Thymus (tissue), 11 donors: ENCODE measurements around the gene APAF1. TPM values are rescaled to one million over a fixed set of nuclear protein-coding genes. Genes with fewer than 3 reads are reported as not detected.

Source experiments
- DNase-seq, 9 donors: peaks; one replicate each; pipeline ENCODE4 v3.0.0-alpha.2; 2013; ENCODE audit warnings: low spot score in 9 of 9, low read depth in 6 of 9, missing footprints in 1 of 9
- H3K27ac ChIP-seq, 2 donors: one replicate each; pipeline ENCODE4 v1.5.1; 2013; ENCODE audit warnings: control low read depth in 1 of 2, low read depth in 1 of 2, low read length in 1 of 2, mild to moderate bottlenecking in 1 of 2, moderate library complexity in 1 of 2
- H3K27me3 ChIP-seq, 2 donors: one replicate each; pipeline ENCODE4 v1.5.1; 2013; ENCODE audit warnings: low read length in 1 of 2; ENCODE audit not compliant: control insufficient read depth in 2 of 2, insufficient read depth in 1 of 2
- H3K36me3 ChIP-seq, 2 donors: one replicate each; pipeline ENCODE4 v1.5.1; 2013; ENCODE audit warnings: low read length in 1 of 2, mild to moderate bottlenecking in 1 of 2, moderate library complexity in 1 of 2; ENCODE audit not compliant: control insufficient read depth in 2 of 2, insufficient read depth in 2 of 2
- H3K4me1 ChIP-seq, 2 donors: one replicate each; pipeline ENCODE4 v1.5.1; 2013; ENCODE audit warnings: low read length in 2 of 2; ENCODE audit not compliant: control insufficient read depth in 2 of 2, insufficient read depth in 2 of 2
- H3K4me3 ChIP-seq, 2 donors: one replicate each; pipeline ENCODE4 v1.5.1; 2013; ENCODE audit warnings: low read length in 2 of 2, control low read depth in 1 of 2, mild to moderate bottlenecking in 1 of 2
- H3K9me3 ChIP-seq, 2 donors: one replicate each; pipeline ENCODE4 v1.5.1; 2013; ENCODE audit warnings: low read length in 1 of 2, mild to moderate bottlenecking in 1 of 2; ENCODE audit not compliant: control insufficient read depth in 2 of 2, insufficient read depth in 1 of 2
- WGBS: extraction: QIAGEN DNeasy Blood & Tissue Kit; methylation state at CpG from one replicate; pipeline ENCODE4 v1.1.7; 2013; 5-methylcytosine and 5-hydroxymethylcytosine counted together
- polyA plus RNA-seq: library from polyadenylated mRNA; stranded (reverse); fragments of 200-250 nt; gene quantifications from one replicate; pipeline ENCODE4 v1.2.3, GENCODE V29; 2013
- total RNA-seq: library from RNA; stranded (reverse); fragments of 120-200 nt; gene quantifications from one replicate; pipeline ENCODE4 v1.2.4, GENCODE V29; 2013
- donor health status: healthy.

Gene APAF1
- total and polyA plus RNA-seq, 2 donors = 10.5 to 14.2 TPM

DNA sequence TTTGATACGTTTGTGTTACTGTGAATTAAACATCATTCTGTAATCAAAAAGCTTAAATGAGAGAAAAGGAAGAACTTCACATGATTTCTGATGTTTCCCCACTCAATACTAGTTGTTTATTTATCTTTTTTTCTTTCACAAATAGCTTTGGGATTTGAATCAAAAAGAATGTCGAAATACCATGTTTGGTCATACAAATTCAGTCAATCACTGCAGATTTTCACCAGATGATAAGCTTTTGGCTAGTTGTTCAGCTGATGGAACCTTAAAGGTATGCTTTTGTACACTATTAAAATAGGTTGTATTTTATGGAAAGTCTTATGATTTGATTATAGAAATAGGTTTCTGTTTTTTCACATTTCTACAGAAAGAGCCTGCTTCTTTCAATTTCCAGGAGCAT, 41.5 kb downstream of the APAF1 start:
- no peak for DNase-seq
- Histone ChIP-seq H3K4me1 (no peaks in the 10 kb centered on the region), H3K27ac (no peak overlapping the region), H3K36me3 (peaks cover 11 to 13% of the 10 kb centered on the region in 2 donors), H3K4me3 (no peak overlapping the region), H3K9me3 (no peaks in the 10 kb centered on the region), H3K27me3 (no peaks in the 10 kb centered on the region)
- WGBS = 95% methylated on average over 2 of the region's 2 CpGs

DNA sequence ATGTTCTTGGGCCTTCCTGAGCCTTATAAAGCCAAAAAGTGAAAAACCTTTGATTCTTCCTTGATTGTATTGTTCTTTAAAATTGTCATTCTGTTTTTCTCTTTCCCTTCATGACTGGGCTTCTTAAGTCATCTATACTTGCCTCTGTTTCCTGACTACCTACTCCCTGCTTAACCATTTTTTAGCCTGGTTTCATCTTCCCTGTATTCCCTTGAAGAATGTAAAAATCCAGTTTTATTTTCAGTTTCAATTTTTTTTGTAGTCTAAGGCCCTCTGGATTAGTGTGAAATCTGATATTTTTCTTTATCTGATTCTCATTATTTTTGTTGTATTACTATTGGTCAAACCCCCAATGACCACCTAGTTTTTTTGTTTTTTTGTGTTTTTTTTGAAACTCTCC, 46.3 kb downstream of the APAF1 start:
- Histone ChIP-seq H3K36me3 (peaks cover 0 to 7% of the 10 kb centered on the region in 2 donors), H3K9me3 (no peaks in the 10 kb centered on the region), H3K4me1 (no peaks in the 10 kb centered on the region), H3K27ac (no peak overlapping the region), H3K4me3 (no peak overlapping the region), H3K27me3 (no peaks in the 10 kb centered on the region)
- no peak for DNase-seq

DNA sequence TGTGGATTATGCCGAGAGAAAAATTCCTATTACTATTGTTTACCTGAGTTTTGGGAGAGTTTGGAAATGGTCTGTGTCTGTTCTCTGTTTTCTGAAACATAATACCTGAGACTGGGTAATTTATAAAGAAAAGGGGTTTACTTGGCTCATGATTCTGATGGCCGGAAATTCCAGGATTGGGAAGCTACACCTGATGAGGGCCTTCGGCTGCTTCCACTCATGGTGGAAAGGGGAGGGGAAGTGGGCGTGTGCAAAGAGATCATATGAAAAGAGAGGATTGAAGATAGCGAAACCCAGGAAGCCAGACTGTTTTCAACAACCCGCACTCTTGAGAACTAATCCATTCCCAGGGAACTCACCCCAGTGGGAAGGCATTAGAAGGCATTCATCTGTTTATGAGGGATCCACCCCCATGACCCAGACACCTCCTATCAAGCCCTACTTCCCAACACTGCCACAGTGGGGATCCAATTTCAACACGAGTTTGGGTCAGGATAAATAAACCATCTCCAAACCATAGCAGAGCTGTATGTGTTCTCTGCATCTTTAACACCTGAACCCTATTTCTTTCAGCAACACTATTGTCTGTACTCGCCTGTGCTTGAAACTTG, 51.1 kb downstream of the APAF1 start:
- WGBS = 94% methylated on average over 8 of the region's 8 CpGs
- no peak overlapping the region for H3K27ac ChIP-seq
- no peaks in the 10 kb centered on the region for H3K9me3 ChIP-seq
- peaks cover 0 to 4% of the 10 kb centered on the region in 2 donors for H3K36me3 ChIP-seq
- H3K27me3 ChIP-seq = no peaks in the 10 kb centered on the region
- H3K4me1 ChIP-seq = no peaks in the 10 kb centered on the region
- H3K4me3 ChIP-seq = no peak overlapping the region
- DNase-seq = no peak

DNA sequence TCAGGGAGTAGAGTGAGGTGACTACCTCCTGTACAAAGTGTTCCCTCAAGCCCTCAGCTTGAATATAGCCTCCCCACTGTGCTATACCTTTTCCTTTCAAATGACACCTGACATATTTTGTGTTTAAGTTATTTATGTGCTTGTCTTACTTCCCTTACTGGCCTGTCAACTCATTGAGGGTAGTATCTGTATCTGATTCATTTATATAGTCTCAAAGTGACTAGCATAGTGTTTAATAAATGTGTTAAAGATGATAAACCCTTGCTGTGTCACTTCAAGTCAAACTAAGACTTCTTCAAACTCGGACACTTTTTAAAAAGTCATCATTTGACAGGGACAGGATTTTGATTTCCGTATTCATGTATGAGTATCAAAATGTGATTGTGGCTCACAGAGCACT, 52.1 kb downstream of the APAF1 start:
- H3K36me3 ChIP-seq = peaks cover 0 to 4% of the 10 kb centered on the region in 2 donors
- 96% methylated on average over 2 of the region's 2 CpGs for WGBS
- H3K27me3 ChIP-seq = no peaks in the 10 kb centered on the region

DNA sequence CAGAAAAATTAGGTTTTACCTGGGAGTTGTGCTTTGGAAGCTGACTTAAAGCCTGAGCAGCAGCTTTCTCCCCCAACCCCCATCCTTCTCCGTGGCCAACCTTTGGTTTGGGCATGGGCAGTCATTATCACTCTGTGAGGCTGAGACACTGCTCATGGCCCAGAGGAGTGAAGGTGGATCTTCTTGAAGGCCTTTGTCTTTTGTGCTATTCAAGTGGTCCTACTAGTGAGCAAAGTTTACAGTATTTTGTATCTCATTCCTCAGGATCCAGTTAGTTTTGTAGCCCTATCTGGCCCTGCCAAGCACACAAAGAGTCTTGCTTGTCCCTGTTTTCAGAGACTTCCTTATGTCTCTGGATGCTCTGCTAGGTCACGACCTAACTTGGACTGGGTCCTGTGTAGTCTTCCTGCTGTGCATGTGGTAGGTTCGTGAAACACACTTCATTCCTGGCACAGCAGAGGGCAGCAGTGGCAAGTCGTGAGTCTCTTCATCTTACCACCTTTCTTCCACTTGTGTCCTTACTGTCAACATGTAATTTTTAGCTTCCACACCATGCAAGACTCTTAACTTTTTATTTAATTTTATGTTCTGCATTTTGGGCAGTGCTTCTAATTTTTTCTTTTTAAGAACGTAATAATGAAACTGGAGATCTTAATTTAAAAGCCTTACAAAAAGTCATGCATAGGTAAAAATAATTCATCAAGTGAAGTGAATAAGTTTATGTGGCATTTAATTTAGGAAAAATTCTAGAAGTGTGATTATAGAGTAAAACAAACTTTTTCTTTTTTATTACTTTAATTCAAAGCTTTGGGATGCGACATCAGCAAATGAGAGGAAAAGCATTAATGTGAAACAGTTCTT, 53.7 kb downstream of the APAF1 start:
- no peak overlapping the region for H3K27ac ChIP-seq
- DNase-seq = peak in 8 of 9 donors; percentile 6 to 60 (median 22)

More for the DNA sequence above, 52.1 kb downstream of the APAF1 start:
- no peaks in the 10 kb centered on the region for H3K9me3 ChIP-seq
- no peak for DNase-seq
- no peaks in the 10 kb centered on the region for H3K4me1 ChIP-seq
- H3K27ac ChIP-seq = no peak overlapping the region
- H3K4me3 ChIP-seq = no peak overlapping the region

DNA sequence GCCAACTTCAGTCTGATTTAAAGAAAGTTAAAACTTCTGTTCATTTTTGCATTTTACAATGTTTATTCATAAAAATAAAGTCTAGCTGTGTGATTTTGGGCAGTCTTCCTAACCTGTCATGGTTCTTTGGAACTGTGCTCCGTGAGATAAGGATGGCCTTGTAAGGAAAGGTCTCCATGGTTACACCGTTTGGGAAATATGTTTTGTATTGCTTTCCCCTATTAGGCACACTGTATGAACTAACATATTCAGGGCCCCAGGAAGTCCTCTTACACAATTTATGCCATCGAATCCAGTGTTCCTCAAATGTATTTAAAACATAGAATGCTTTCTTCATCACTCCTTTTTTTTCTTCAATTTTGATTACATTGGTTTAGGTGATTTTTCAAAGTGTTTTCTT, 54.5 kb downstream of the APAF1 start:
- WGBS = 92% methylated on average over 3 of the region's 3 CpGs
- DNase-seq = no peak

More for the DNA sequence above, 53.7 kb downstream of the APAF1 start:
- 52% methylated on average over 6 of the region's 6 CpGs for WGBS
- Histone ChIP-seq H3K27me3 (no peaks in the 10 kb centered on the region), H3K4me1 (no peaks in the 10 kb centered on the region), H3K9me3 (no peaks in the 10 kb centered on the region), H3K36me3 (peaks cover 0 to 4% of the 10 kb centered on the region in 2 donors), H3K4me3 (no peak overlapping the region)

DNA sequence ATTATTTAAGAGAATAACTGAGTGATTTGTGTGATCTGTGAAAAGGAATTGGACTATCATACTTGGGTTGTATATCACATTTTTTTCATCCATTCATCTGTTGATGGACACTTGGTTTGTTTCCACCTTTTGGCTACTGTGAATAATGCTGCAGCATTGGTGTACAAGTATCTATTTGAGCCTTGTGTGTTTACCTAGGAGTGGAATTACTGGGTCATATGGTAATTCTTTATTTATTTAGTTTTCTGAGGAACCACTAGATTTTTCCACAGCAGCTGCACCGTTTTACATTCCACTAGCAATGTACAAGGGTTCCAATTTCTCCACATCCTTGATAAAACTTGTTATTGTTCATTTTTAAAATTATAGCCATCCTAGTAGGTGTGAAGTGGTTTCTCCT, 56.1 kb downstream of the APAF1 start:
- Histone ChIP-seq H3K4me3 (no peak overlapping the region), H3K27ac (no peak overlapping the region), H3K27me3 (no peaks in the 10 kb centered on the region), H3K4me1 (no peaks in the 10 kb centered on the region), H3K36me3 (no peaks in the 10 kb centered on the region), H3K9me3 (no peaks in the 10 kb centered on the region)
- 97% methylated on average over 1 of the region's 1 CpG for WGBS
- no peak for DNase-seq

More for the DNA sequence above, 54.5 kb downstream of the APAF1 start:
- H3K27ac ChIP-seq = no peak overlapping the region
- H3K4me3 ChIP-seq = no peak overlapping the region
- no peaks in the 10 kb centered on the region for H3K4me1 ChIP-seq
- no peaks in the 10 kb centered on the region for H3K9me3 ChIP-seq
- H3K36me3 ChIP-seq = peaks cover 0 to 4% of the 10 kb centered on the region in 2 donors
- H3K27me3 ChIP-seq = no peaks in the 10 kb centered on the region

DNA sequence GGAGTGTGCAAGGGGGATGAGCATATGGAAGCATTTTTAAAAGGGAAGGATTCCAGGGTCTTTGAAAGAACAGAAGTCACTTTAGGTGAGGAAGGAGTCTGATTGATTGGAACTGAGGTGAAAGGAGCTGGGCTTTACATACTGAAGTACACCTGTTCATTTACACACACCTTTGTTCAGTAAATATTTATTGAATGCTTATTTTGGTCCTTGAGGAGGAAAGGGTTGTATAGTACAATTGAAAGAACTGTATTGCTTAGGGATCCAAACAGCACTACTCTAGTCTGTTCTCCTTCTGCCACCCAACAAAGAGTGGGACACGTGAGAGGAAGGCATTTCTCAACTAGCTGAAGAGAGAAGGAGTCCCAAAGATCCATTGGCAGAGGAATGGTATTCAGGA, 63.9 kb downstream of the APAF1 start:
- no peaks in the 10 kb centered on the region for H3K9me3 ChIP-seq
- peaks cover 5 to 15% of the 10 kb centered on the region in 2 donors for H3K36me3 ChIP-seq
- H3K27ac ChIP-seq = no peak overlapping the region
- 96% methylated on average over 1 of the region's 1 CpG for WGBS
- no peak for DNase-seq
- no peaks in the 10 kb centered on the region for H3K4me1 ChIP-seq
- no peak overlapping the region for H3K4me3 ChIP-seq
- no peaks in the 10 kb centered on the region for H3K27me3 ChIP-seq

DNA sequence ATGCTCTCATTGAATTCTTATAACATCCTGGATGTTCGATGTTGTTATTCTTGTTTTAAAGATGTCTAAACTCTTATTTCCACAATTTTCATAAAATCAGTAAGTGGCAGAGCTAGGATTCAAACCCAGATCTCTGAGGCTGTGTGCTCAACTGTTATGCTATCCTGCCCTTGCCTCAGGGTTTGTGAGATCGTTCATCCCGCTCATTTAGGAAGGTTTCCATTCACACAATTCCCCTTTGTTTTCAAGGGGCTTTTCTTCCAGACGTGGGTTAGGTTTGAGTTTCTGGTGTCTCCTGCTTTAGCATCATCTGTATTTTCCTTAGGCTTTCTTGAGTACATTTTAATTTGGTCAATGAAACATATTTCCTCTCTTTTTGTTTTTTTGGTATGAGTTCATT, 69.3 kb downstream of the APAF1 start:
- peaks cover 1 to 15% of the 10 kb centered on the region in 2 donors for H3K36me3 ChIP-seq
- no peaks in the 10 kb centered on the region for H3K9me3 ChIP-seq
- H3K27me3 ChIP-seq = no peaks in the 10 kb centered on the region
- WGBS = 99% methylated on average over 4 of the region's 4 CpGs
- H3K27ac ChIP-seq = no peak overlapping the region
- no peak overlapping the region for H3K4me3 ChIP-seq
- no peaks in the 10 kb centered on the region for H3K4me1 ChIP-seq
- DNase-seq = no peak
